HG02610 (cell line): ENCODE data around the gene HDAC4.
"Not testable (repeated sequence)": the region's sequence is repeated elsewhere in the genome, so short reads cannot be mapped to it uniquely, and the experiment has no call there.

Source experiments
- ATAC-seq: cut with Tn5 transposase; IDR thresholded peaks from one replicate; pipeline ENCODE4 v1.9.1; 2021; ENCODE audit warnings: mild to moderate bottlenecking, moderate library complexity; ENCODE audit not compliant: unreplicated experiment

The HDAC4 gene

DNA sequence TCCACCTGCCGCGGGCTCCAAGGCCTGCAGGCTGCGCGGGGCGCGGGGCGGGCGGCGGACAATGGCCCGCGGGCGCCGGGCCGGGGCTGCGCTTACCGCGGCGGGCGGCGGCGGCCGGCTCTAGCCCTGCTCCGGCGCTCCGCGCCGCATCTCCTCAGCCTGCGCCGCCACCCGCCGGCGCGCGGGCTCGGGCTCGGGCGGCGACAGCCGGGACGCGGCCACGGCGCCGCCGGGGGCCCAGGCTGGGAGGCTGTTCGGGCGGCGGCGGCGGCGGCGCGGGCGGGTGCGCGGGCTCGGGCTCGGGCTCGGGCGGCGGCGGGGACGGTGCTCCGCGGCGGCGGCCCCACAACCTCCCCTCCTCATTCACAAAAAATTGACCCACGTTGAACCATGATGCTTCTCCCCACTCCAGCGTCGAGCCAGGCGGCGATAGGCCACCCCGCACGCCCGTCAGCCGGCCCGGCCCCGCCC, at the start of gene HDAC4:
HDAC4 (minus strand) TSS at position 425 of the 471 bp plus-strand sequence. CDS start 48,321 bp downstream, outside the sequence.
- no peak for ATAC-seq

DNA sequence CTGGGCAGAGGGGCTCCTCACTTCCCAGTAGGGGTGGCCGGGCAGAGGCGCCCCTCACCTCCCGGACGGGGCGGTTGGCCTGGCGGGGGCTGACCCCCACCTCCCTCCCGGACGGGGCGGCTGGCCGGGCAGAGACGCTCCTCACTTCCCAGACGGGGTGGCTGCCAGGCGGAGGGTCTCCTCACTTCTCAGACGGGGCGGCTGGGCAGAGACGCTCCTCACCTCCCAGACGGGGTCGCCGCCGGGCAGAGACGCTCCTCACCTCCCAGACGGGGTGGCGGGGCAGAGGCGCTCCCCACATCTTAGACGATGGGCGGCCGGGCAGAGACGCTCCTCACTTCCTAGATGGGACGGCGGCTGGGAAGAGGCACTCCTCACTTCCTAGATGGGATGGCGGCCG, 48.6 kb upstream of the HDAC4 start:
- not testable (repeated sequence) for ATAC-seq

DNA sequence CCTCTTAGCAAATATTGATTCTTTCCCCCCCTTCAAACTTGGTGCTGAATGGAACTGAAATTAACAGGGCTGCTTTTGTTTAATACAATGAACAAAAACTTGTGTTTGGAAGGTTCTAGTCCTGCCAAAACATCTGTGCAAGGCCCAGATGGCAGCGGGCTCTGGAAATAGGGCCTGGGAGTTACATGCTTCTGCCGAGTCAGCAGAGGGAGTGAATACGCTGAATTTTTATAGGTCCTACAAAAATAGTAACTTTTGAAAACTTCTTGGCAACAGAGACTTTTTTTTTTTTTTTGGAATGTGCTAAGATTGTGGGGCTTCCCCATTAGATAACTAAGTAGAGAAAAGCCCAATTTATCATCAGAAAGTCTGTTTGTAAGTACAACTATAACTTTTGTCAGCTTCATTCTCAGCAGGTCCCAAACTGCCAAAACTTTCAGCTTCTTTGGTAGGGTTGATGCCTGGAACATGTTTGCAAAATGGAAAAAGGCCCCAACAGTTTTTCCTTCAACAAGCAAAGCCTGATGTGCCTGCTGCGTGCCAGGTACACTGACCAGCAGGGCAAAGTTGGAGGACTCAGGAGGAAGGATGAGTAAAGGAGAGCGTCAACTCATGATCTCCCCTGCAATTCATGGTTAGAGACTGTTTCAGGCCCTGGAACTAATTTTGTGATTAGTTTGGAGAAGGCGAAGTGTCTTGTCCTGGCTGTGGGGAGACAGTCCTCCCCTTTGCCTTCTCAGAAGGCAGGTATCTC, 45.1 kb upstream of the HDAC4 start:
- no peak for ATAC-seq

- ATAC-seq = no peak
Measured at GRCh38 chr2:239444626-239445577, 44.1 kb upstream of the HDAC4 start.

GRCh38 chr2:239443666-239444567, 43.1 kb upstream of the HDAC4 start:
- no peak for ATAC-seq

GRCh38 chr2:239443102-239443620, 42.3 kb upstream of the HDAC4 start:
- no peak for ATAC-seq

DNA sequence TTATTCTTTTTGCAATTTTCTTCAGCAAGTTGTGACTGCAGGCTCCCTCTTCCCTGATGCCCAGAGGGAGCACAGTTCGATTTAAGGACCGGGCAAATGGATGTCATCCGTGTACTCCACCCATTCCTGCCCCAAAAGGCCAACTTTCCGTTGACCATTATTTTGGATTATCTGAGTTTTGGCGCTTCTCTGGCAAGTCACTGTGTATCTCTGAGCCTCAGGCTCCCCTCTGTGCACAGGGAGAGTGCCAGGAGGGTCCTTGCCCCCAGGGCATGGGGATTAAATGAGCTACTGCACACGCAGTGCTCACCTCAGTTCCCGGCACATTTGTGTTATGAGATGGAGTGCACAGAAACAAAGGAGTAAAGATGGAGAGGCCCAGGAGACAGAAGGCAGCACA, 41.4 kb upstream of the HDAC4 start:
- no peak for ATAC-seq

GRCh38 chr2:239441261-239442078, 40.6 kb upstream of the HDAC4 start:
- ATAC-seq = no peak

GRCh38 chr2:239440511-239440959, 39.7 kb upstream of the HDAC4 start:
- ATAC-seq = no peak

DNA sequence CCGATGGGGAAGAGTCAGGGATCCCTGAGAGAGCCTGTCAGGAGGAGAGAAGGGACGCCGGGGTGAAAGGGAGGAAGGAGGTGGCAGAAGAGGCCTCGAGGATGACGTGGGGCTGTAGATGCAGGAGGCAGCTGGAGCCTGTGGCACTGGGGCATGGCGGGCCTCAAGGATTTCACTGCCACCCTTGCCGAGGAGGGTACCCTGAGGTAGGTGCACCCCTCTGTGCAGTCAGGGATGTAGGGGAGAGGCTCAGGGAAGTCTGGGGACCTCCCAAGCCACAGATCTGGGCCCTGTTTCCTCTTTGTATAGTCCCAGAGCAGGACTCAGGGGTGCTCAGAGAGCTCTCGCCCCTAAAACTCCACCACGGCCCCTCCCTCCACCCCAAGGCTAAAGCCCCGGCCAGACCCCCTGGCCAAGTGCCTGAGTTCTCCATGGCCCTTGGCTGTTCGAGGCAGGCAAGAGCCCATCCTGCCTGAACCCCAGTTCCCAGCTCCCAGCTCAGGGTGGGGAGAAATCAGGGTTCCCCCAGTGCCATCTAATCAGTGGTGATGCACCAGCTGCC, 39.0 kb upstream of the HDAC4 start:
- ATAC-seq = no peak

DNA sequence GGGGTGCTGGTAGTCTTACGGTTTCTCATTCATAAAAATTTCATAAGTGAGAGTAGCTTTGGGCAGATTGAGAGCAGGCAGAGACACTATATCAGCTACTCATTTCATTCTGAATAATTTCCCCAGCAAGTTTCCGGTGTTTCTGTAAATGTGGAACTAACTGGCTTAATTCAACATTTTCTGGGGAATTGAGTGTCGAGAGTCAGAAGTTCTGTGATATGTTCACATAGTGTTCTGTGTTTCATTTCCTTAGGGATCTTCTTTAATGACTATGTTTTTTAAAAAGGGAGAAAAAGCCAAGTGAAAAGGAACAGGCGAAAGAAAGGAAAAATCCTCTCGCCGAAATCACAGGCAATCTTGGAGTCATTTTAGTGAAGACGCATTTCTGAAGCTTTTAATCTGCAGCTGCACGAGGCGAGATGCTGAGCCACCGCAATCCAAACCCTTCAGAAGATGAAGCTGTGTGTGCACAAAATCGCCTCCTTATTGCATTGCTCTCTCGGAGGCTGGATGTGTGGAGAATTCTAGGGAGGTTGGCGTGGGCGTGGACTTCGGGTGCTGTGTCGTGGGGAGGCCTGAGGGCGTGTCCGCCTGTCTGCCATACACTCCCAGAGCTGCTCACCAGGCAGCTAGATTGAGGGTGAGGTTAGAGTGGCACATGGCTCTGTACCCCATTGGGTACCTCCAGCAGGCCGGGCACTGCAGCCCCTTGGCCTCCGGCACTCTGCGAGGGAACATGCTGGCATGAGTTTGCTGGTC, 38.4 kb upstream of the HDAC4 start:
- no peak for ATAC-seq

GRCh38 chr2:239438368-239438767, 37.5 kb upstream of the HDAC4 start:
- ATAC-seq = no peak

DNA sequence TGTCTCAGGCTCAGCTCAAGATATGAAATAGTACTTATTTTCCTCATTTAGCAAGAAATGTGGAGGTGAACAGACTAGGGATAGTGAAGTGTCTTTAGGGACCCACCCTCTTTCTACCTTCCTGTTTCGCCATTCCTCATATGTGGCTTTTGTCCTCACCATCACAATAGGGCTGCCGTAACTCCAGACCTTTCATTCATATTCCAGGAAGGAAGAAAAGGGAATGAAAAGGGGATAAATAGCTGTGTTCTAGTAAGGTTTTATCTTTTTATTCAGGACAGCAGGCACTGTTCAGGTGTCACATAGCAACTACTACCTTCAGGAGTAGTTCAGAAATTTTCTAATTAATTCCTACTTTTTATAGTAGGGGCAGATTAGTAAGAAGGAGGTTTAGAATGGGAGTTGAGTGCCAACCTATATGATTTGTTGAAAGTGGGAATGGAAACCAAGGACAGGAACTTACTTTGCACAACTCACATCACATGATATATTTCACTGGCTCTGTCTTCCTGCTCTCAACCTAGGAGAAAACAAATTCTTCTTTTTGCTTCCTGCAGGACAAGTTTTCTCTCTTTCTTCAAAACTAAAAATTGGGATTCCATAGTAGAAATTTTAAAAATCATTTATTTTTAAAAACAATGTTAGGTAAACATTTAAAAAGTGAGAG, 36.0 kb upstream of the HDAC4 start:
- no peak for ATAC-seq

GRCh38 chr2:239436076-239436475, 35.3 kb upstream of the HDAC4 start:
- no peak for ATAC-seq

DNA sequence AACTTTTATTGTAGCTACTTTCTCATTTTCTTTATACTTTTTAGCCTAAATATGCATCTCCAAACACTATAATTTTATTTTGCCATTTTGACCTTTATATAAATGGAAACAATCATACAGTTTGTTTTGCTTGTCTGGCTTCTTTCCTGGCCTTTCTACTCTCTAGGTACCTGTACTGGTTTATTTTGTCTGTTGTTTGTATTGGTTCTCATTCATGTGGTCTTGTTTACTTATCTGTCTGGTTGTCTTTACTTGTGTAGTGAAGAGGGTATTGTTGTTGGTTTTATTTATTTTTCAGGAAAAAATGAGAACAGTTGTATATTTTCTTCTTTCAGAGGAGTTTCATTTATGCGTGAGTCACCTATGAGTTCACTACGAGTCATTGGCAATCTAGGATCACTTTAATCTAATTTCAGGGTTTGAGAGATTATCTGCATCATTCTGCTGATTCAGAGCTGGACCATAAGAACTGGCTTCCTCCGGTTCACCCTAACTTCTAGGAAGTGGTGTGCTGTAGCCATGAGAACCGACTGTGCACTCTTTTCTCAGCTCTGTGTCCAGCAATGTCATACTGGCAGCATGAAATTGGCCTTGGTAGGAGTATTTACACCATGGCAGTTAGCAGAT, 33.1 kb upstream of the HDAC4 start:
- ATAC-seq = no peak

- no peak for ATAC-seq
Measured at GRCh38 chr2:239432174-239432573, 31.4 kb upstream of the HDAC4 start.

- no peak for ATAC-seq
Measured at GRCh38 chr2:239431536-239431935, 30.7 kb upstream of the HDAC4 start.
